IMR-90 (cell line): Measurements from ENCODE around the gene LALBA. TPM values are rescaled to one million over a fixed set of nuclear protein-coding genes. Genes with fewer than 3 reads are reported as not detected.

Experiments used
- ATAC-seq: fragments of 200-7000 bp; cut with Tn5 transposase; 2 replicates; pipeline ENCODE4 v1.9.1; 2020; ENCODE audit warnings: low read depth, mild to moderate bottlenecking, moderate library complexity
- BruUV-seq: library from RNA; stranded (reverse); fragments of 400-500 nt; replicated peaks from 2 replicates; lab custom pipeline; 2021; lab: Mats Ljungman, UMichigan
- CTCF ChIA-PET: fragments of 300-600 bp; formaldehyde crosslinking; extraction: SDS; loops from one replicate; lab custom pipeline; 2021; ENCODE audit warnings: antibody characterized with exemption; lab: Yijun Ruan, JAX
- POLR2A ChIA-PET: fragments of 300-600 bp; sonication (Branson Sonifier 250); formaldehyde crosslinking; loops from one replicate; lab custom pipeline; 2022; ENCODE audit warnings: antibody characterized with exemption; ENCODE audit not compliant: unreplicated experiment; lab: Charles Lee
- DNase-seq: peaks from one replicate; pipeline ENCODE4 v3.0.0; 2013
- H2AFZ ChIP-seq: replicated peaks from 2 replicates; pipeline ENCODE3; 2013; ENCODE audit warnings: low read length, mild to moderate bottlenecking; ENCODE audit not compliant: poor library complexity
- H2AK5ac ChIP-seq: 2 replicates; pipeline ENCODE4 v1.6.1; 2013; ENCODE audit warnings: low read depth, low read length, inconsistent platforms
- H2AK9ac ChIP-seq: replicated peaks from 2 replicates; pipeline ENCODE3; 2013; ENCODE audit warnings: mild to moderate bottlenecking, low read depth, low read length, moderate library complexity; ENCODE audit not compliant: poor library complexity
- H2BK120ac ChIP-seq: 2 replicates; pipeline ENCODE4 v1.6.1; 2013; ENCODE audit warnings: low read depth, low read length, inconsistent platforms
- H2BK15ac ChIP-seq: 3 replicates; pipeline ENCODE4 v1.6.1; 2013; ENCODE audit warnings: low read depth, low read length, inconsistent platforms
- H2BK20ac ChIP-seq: 2 replicates; pipeline ENCODE4 v1.6.1; 2013; ENCODE audit warnings: low read depth, mild to moderate bottlenecking, inconsistent platforms, low read length, moderate library complexity
- H2BK5ac ChIP-seq: 2 replicates; pipeline ENCODE4 v1.6.1; 2013; ENCODE audit warnings: mild to moderate bottlenecking, low read depth, low read length, inconsistent platforms; ENCODE audit not compliant: poor library complexity, severe bottlenecking
- H3K14ac ChIP-seq: replicated peaks from 2 replicates; pipeline ENCODE4 v1.6.1; 2013; ENCODE audit warnings: low read depth, low read length, inconsistent platforms
- H3K18ac ChIP-seq: 2 replicates; pipeline ENCODE4 v1.6.1; 2013; ENCODE audit warnings: low read depth, low read length, control low read depth
- H3K23ac ChIP-seq: 2 replicates; pipeline ENCODE4 v1.6.1; 2013; ENCODE audit warnings: low read depth, low read length, inconsistent platforms
- H3K27ac ChIP-seq: 2 replicates; pipeline ENCODE4 v1.5.1; 2013; ENCODE audit warnings: mild to moderate bottlenecking, control low read depth, low read length; ENCODE audit not compliant: insufficient read depth
- H3K27me3 ChIP-seq: 2 replicates; pipeline ENCODE4 v1.6.1; 2013; ENCODE audit warnings: low read length; ENCODE audit not compliant: control insufficient read depth, insufficient read depth
- H3K36me3 ChIP-seq: 2 replicates; pipeline ENCODE4 v1.6.1; 2013; ENCODE audit warnings: low read length, mixed read lengths; ENCODE audit not compliant: control insufficient read depth, insufficient read depth
- H3K4ac ChIP-seq: 2 replicates; pipeline ENCODE4 v1.6.1; 2013; ENCODE audit warnings: low read depth, low read length, inconsistent platforms
- H3K4me1 ChIP-seq: 2 replicates; pipeline ENCODE4 v1.6.1; 2013; ENCODE audit warnings: low read length, mixed read lengths; ENCODE audit not compliant: control insufficient read depth, insufficient read depth
- H3K4me2 ChIP-seq: 2 replicates; pipeline ENCODE4 v1.6.1; 2013; ENCODE audit warnings: low read depth, mild to moderate bottlenecking, control low read depth, low read length, moderate library complexity
- H3K4me3 ChIP-seq: 2 replicates; pipeline ENCODE4 v1.5.1; 2013; ENCODE audit warnings: low read depth, mild to moderate bottlenecking, control low read depth, low read length, moderate library complexity; ENCODE audit not compliant: insufficient read depth
- H3K56ac ChIP-seq: 2 replicates; pipeline ENCODE4 v1.6.1; 2013; ENCODE audit warnings: low read length, inconsistent platforms; ENCODE audit not compliant: insufficient read depth; ENCODE audit errors: extremely low read depth
- H3K79me1 ChIP-seq, 2 experiments: 2 replicates each; pipeline ENCODE4 v1.6.1; 2013; ENCODE audit warnings: low read length in 2 of 2, inconsistent platforms in 1 of 2, low read depth in 1 of 2
- H3K9ac ChIP-seq: 2 replicates; pipeline ENCODE4 v1.6.1; 2013; ENCODE audit warnings: low read depth, low read length, control low read depth
- H3K9me1 ChIP-seq: 2 replicates; pipeline ENCODE4 v1.6.1; 2013; ENCODE audit warnings: low read length, inconsistent platforms; ENCODE audit not compliant: insufficient read depth
- H3K9me3 ChIP-seq: 2 replicates; pipeline ENCODE4 v1.6.1; 2013; ENCODE audit warnings: low read length; ENCODE audit not compliant: control insufficient read depth, insufficient read depth
- H4K20me1 ChIP-seq: 2 replicates; pipeline ENCODE4 v1.6.1; 2013; ENCODE audit warnings: low read length, inconsistent platforms; ENCODE audit not compliant: insufficient read depth
- H4K5ac ChIP-seq: 2 replicates; pipeline ENCODE4 v1.6.1; 2013; ENCODE audit warnings: mild to moderate bottlenecking, low read depth, low read length, control low read depth
- H4K8ac ChIP-seq, 2 experiments: 2 replicates each; pipeline ENCODE4 v1.6.1; 2013; ENCODE audit warnings: low read depth in 2 of 2, low read length in 2 of 2, control low read depth in 1 of 2, inconsistent platforms in 1 of 2
- H4K91ac ChIP-seq: 2 replicates; pipeline ENCODE4 v1.6.1; 2013; ENCODE audit warnings: low read depth, low read length, inconsistent platforms; ENCODE audit not compliant: insufficient read depth
- BHLHE40 ChIP-seq: fragments of 150-350 bp; IDR thresholded peaks from 2 replicates; pipeline ENCODE4 v1.6.1; 2016; ENCODE audit warnings: mild to moderate bottlenecking, low read depth, low read length
- CEBPB ChIP-seq: IDR thresholded peaks from 2 replicates; pipeline ENCODE4 v1.6.1; 2012; ENCODE audit warnings: low read depth, low read length, improper control_type of control experiment
- CHD1 ChIP-seq: IDR thresholded peaks from 2 replicates; pipeline ENCODE4 v1.6.1; 2012; ENCODE audit warnings: low read depth, low read length, improper control_type of control experiment
- FOS ChIP-seq: fragments of 150-350 bp; IDR thresholded peaks from 2 replicates; pipeline ENCODE4 v1.6.1; 2016; ENCODE audit warnings: low read depth, low read length
- MAFK ChIP-seq: IDR thresholded peaks from 2 replicates; pipeline ENCODE4 v1.6.1; 2012; ENCODE audit warnings: low read depth, low read length, improper control_type of control experiment
- MAZ ChIP-seq: IDR thresholded peaks from 2 replicates; pipeline ENCODE4 v1.6.1; 2012; ENCODE audit warnings: low read depth, mild to moderate bottlenecking, low read length, improper control_type of control experiment, moderate library complexity, borderline replicate concordance
- MXI1 ChIP-seq: IDR thresholded peaks from 2 replicates; pipeline ENCODE4 v1.6.1; 2012; ENCODE audit warnings: low read depth, mild to moderate bottlenecking, low read length, moderate library complexity, borderline replicate concordance
- NFE2L2 ChIP-seq: fragments of 150-350 bp; IDR thresholded peaks from 2 replicates; pipeline ENCODE4 v1.6.1; 2016; ENCODE audit warnings: low read depth, mild to moderate bottlenecking, low read length
- POLR2A ChIP-seq: IDR thresholded peaks from 2 replicates; pipeline ENCODE4 v1.6.1; 2012; ENCODE audit warnings: mild to moderate bottlenecking, low read depth, low read length
- RAD21 ChIP-seq: IDR thresholded peaks from 2 replicates; pipeline ENCODE4 v1.6.1; 2012; ENCODE audit warnings: low read length, improper control_type of control experiment
- RCOR1 ChIP-seq: IDR thresholded peaks from 2 replicates; pipeline ENCODE4 v1.6.1; 2012; ENCODE audit warnings: mild to moderate bottlenecking, low read length, improper control_type of control experiment; ENCODE audit not compliant: insufficient replicate concordance
- RFX5 ChIP-seq: IDR thresholded peaks from 2 replicates; pipeline ENCODE4 v1.8.0; 2012; ENCODE audit warnings: low read depth, mild to moderate bottlenecking, low read length, moderate library complexity
- SMC3 ChIP-seq: fragments of 150-350 bp; IDR thresholded peaks from 2 replicates; pipeline ENCODE4 v1.6.1; 2016; ENCODE audit warnings: low read depth, mild to moderate bottlenecking, antibody characterized with exemption, low read length, moderate library complexity
- WGBS, 2 experiments: methylation state at CpG; one replicate each; pipeline versions ENCODE4 v1.1.5 to v1.1.7; 2013; ENCODE audit warnings: missing lambda C conversion rate in 2 of 2; ENCODE audit not compliant: insufficient read length in 1 of 2; ENCODE audit errors: extremely low coverage in 2 of 2; 5-methylcytosine and 5-hydroxymethylcytosine counted together
- dilution Hi-C: fragments of 300-500 bp; cut with HindIII; formaldehyde crosslinking; loops from one replicate; pipeline ENCODE4 v1.14.3; 2018; ENCODE audit warnings: low sequenced_read_pairs; ENCODE audit not compliant: unreplicated experiment
- in situ Hi-C: fragments of 300-500 bp; cut with MboI; formaldehyde crosslinking; loops from 3 replicates; pipeline ENCODE4 v1.14.3; 2019; ENCODE audit warnings: low sequenced_read_pairs, inconsistent platforms, mixed read lengths
- intact Hi-C: fragments of 100-400 bp; cut with micrococcal nuclease; formaldehyde crosslinking; loops from 2 replicates; pipeline ENCODE4 v1.10.0; 2022
- polyA plus RNA-seq, 3 experiments: library from polyadenylated mRNA; depleted of rRNA; stranded (reverse); fragments of >200 nt; gene quantifications; 2 replicates each; pipeline ENCODE4 v1.2.3, GENCODE V29; 2012; ENCODE audit warnings: low replicate concordance in 1 of 3
- total RNA-seq: library from RNA; depleted of rRNA; stranded (reverse); fragments of >200 nt; gene quantifications from 2 replicates; pipeline ENCODE4 v1.2.3, GENCODE V29; 2012
- TF ChIP-seq, protein P1 (sequence below): conservative IDR thresholded peaks from 2 replicates; pipeline ENCODE4 v1.5.1; 2012; ENCODE audit warnings: mild to moderate bottlenecking, low read depth, low read length, improper control_type of control experiment
- TF ChIP-seq, protein P2 (sequence below): fragments of 150-350 bp; IDR thresholded peaks from 2 replicates; pipeline ENCODE4 v1.6.1; 2017; ENCODE audit warnings: mild to moderate bottlenecking, antibody characterized with exemption, low read length, low read depth
- TF ChIP-seq, protein P3 (sequence below): fragments of 150-350 bp; IDR thresholded peaks from 2 replicates; pipeline ENCODE4 v1.6.1; 2016; ENCODE audit warnings: low read depth, mild to moderate bottlenecking, low read length, moderate library complexity, borderline replicate concordance

Gene LALBA
- total and polyA plus RNA-seq, 2 of the 4 experiments (the other 2 are of a cell fraction): not detected

DNA sequence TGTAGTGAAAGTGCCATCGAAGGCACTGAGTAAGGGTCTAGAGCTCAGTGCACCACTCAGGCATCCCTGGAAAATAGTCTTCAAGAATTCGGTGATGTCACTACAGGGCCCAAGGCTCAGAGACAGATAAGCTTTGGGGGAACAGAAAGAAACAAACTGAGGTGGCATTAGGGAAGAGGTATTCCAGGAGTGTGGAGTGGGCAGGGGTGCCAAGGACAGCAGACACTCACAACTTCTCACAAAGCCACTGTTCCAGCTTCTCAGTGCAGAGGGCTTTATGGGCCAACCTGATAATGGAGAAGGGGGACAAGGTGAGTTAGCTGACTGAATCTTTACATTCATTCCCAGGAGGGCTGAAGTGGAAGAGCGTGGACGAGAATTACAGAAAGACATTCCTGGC is 2.1 kb downstream of the LALBA start:
- Histone ChIP-seq H3K4me3 (no peak overlapping the region), H2BK120ac (no peak overlapping the region), H4K5ac (no peak overlapping the region), H3K9me1 (no peaks in the 10 kb centered on the region), H2BK15ac (no peak overlapping the region), H3K4me1 (no peaks in the 10 kb centered on the region), H4K91ac (no peak overlapping the region), H2AFZ (no peak overlapping the region), H3K23ac (no peak overlapping the region), H4K8ac (no peak overlapping the region), H3K79me1 (no peaks in the 10 kb centered on the region), H2BK5ac (no peak overlapping the region), H3K4ac (no peak overlapping the region), H3K9me3 (no peaks in the 10 kb centered on the region), H3K27ac (no peak overlapping the region), H2BK20ac (no peak overlapping the region), H3K27me3 (peaks cover 2% of the 10 kb centered on the region; the same call in 1 of the 2 replicates), H3K18ac (no peak overlapping the region), H3K56ac (no peak overlapping the region), H3K4me2 (no peak overlapping the region), H4K20me1 (no peaks in the 10 kb centered on the region), H2AK9ac (no peak overlapping the region), H3K14ac (no peak overlapping the region), H3K9ac (no peak overlapping the region), H2AK5ac (no peak overlapping the region), H3K36me3 (no peaks in the 10 kb centered on the region)
- TF ChIP-seq, protein P1, sequence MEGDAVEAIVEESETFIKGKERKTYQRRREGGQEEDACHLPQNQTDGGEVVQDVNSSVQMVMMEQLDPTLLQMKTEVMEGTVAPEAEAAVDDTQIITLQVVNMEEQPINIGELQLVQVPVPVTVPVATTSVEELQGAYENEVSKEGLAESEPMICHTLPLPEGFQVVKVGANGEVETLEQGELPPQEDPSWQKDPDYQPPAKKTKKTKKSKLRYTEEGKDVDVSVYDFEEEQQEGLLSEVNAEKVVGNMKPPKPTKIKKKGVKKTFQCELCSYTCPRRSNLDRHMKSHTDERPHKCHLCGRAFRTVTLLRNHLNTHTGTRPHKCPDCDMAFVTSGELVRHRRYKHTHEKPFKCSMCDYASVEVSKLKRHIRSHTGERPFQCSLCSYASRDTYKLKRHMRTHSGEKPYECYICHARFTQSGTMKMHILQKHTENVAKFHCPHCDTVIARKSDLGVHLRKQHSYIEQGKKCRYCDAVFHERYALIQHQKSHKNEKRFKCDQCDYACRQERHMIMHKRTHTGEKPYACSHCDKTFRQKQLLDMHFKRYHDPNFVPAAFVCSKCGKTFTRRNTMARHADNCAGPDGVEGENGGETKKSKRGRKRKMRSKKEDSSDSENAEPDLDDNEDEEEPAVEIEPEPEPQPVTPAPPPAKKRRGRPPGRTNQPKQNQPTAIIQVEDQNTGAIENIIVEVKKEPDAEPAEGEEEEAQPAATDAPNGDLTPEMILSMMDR: no peak
- no peak for TF ChIP-seq NFE2L2
- TF ChIP-seq RFX5: no peak
- TF ChIP-seq CHD1: no peak
- TF ChIP-seq, protein P2, sequence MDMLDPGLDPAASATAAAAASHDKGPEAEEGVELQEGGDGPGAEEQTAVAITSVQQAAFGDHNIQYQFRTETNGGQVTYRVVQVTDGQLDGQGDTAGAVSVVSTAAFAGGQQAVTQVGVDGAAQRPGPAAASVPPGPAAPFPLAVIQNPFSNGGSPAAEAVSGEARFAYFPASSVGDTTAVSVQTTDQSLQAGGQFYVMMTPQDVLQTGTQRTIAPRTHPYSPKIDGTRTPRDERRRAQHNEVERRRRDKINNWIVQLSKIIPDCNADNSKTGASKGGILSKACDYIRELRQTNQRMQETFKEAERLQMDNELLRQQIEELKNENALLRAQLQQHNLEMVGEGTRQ: no peak
- no peak for TF ChIP-seq RAD21
- no peak for TF ChIP-seq MXI1
- TF ChIP-seq, protein P3, sequence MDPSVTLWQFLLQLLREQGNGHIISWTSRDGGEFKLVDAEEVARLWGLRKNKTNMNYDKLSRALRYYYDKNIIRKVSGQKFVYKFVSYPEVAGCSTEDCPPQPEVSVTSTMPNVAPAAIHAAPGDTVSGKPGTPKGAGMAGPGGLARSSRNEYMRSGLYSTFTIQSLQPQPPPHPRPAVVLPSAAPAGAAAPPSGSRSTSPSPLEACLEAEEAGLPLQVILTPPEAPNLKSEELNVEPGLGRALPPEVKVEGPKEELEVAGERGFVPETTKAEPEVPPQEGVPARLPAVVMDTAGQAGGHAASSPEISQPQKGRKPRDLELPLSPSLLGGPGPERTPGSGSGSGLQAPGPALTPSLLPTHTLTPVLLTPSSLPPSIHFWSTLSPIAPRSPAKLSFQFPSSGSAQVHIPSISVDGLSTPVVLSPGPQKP: no peak
- no peak for TF ChIP-seq MAFK
- no peak for TF ChIP-seq BHLHE40
- TF ChIP-seq RCOR1: no peak
- TF ChIP-seq POLR2A: no peak
- TF ChIP-seq FOS: no peak
- TF ChIP-seq SMC3: no peak
- TF ChIP-seq CEBPB: no peak
- TF ChIP-seq MAZ: no peak
- dilution Hi-C loops: no loop called here
- intact Hi-C loops: no loop called here
- DNase-seq (no peak), ATAC-seq (no peak)
- no TSS peak for BruUV-seq
- ChIA-PET CTCF (no interaction called here), POLR2A (no interaction called here)
- in situ Hi-C loops: no loop called here
- WGBS, 2 experiments: 14% methylated on average over 1 of the region's 4 CpGs; no CpG with 5 or more reads in 1 of the 2 experiments
